ENCODE measurements around the gene SSNA1. TPM values are rescaled to one million over a fixed set of nuclear protein-coding genes. Genes with fewer than 3 reads are reported as not detected.

SSNA1 gene
- total RNA-seq, 1 donor from 2014 or later: 123 TPM

DNA sequence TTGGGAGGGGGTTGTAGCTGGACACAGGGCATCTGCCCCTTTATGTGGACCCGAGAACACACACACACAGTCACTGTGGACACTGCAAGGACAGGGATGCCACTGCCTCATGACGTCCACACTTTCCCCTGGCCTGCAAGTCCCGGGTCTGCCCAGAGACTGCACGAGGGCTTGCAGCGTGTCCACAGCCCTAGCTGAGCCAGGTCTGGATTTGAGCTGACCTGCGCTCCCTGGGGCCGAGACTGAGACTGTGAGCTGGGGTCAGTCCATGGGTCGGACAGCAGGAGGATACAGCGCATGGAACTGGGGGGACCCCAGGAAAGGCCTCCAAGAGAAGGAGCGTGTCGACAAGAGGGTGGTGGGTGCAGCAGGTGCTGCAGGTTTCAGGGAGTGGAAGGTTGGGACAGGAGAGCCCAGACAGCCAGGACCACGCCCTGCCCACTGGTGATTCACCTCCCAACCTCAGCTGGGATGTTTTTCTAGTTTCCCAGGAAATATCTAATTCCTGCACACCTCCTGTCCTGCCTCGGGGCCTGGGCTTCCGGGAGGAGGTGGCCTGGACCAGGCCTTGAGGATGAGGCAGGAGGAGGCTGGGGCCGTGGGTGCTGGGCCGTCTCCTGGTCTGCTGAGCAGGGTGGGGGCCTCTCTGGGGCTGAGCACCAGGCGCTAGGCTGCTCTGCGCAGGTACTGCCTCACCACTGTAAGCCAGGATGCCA, 38.0 kb downstream of the SSNA1 start:
- no peak overlapping the region for H3K27ac ChIP-seq
- H3K4me1 ChIP-seq: peaks cover 3 to 15% of the 10 kb centered on the region in 2 donors
- H3K27me3 ChIP-seq: no peaks in the 10 kb centered on the region
- no peaks in the 10 kb centered on the region for H3K36me3 ChIP-seq
- no peaks in the 10 kb centered on the region for H3K9me3 ChIP-seq
- intact Hi-C loops (cut with DNase I): loop anchor here (2.0 to 10.0 kb wide), 2 partner anchors 108 to 432 kb away; partner anchors contain the start of genes CCDC183 and TMEM141
- no peak overlapping the region for H3K4me3 ChIP-seq
- no peak for DNase-seq (ENCODE audit: low spot score in 2 of 2)
- TF ChIP-seq, protein P1, sequence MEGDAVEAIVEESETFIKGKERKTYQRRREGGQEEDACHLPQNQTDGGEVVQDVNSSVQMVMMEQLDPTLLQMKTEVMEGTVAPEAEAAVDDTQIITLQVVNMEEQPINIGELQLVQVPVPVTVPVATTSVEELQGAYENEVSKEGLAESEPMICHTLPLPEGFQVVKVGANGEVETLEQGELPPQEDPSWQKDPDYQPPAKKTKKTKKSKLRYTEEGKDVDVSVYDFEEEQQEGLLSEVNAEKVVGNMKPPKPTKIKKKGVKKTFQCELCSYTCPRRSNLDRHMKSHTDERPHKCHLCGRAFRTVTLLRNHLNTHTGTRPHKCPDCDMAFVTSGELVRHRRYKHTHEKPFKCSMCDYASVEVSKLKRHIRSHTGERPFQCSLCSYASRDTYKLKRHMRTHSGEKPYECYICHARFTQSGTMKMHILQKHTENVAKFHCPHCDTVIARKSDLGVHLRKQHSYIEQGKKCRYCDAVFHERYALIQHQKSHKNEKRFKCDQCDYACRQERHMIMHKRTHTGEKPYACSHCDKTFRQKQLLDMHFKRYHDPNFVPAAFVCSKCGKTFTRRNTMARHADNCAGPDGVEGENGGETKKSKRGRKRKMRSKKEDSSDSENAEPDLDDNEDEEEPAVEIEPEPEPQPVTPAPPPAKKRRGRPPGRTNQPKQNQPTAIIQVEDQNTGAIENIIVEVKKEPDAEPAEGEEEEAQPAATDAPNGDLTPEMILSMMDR (IDR thresholded peaks at IDR 0.05): no peak

DNA sequence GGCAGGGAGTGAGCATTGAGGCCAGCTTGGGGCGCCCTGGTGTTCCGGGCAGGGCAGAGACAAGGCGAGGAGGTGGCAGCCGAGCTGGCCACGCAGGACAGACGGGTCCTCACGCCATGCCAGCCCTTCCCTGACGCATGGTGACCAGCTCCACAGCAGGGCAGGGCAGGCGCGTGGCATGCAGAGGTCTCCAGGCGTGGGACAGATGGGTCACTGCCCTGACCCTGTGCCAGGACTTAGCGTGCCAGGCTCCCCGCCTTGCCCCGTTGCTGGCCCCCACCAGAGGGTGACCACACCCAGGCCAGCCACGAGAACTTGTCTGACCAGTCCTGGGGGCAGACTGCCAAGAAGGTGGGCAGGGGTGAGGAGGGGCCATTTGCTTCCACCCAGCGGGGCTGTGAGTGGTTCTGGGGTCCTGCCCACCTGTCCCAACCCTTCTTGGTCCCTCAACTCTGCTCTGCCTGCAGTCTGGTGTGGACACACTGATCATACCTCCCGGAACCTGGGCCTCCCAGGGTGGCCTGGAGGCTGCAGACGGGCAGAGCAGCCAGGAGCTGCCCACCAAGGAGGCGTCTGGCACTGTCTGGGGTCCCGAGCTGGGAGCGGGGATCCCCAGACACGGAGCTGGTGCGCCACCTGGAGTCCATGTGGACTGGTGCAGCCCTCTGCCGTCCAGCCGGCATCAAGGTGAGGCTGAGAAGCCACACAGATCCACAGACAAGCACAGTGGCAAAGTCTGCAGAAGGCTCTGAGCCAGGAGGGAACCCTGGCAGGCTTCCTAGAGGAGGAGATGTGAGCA, 38.8 kb downstream of the SSNA1 start, which contains the start of gene RNF224:
TSS of gene RNF224 (plus strand) at position 449 of the 799 bp plus-strand sequence. CDS start 834 bp downstream, outside the sequence.
- Histone ChIP-seq H3K36me3 (no peaks in the 10 kb centered on the region), H3K27me3 (no peaks in the 10 kb centered on the region), H3K9me3 (no peaks in the 10 kb centered on the region), H3K4me3 (no peak within 1 kb of the TSS), H3K4me1 (peaks cover 0 to 12% of the 10 kb centered on the region in 2 donors), H3K27ac (no peak within 1 kb of the TSS)
- intact Hi-C loops (cut with DNase I): loop anchor here (2.0 to 10.0 kb wide), 2 partner anchors 108 to 432 kb away; partner anchors contain the start of genes CCDC183 and TMEM141
- no peak for DNase-seq (ENCODE audit: low spot score in 2 of 2)
- TF ChIP-seq, protein P1 (IDR thresholded peaks at IDR 0.05): peak; percentile 72 to 85 (median 84)

DNA sequence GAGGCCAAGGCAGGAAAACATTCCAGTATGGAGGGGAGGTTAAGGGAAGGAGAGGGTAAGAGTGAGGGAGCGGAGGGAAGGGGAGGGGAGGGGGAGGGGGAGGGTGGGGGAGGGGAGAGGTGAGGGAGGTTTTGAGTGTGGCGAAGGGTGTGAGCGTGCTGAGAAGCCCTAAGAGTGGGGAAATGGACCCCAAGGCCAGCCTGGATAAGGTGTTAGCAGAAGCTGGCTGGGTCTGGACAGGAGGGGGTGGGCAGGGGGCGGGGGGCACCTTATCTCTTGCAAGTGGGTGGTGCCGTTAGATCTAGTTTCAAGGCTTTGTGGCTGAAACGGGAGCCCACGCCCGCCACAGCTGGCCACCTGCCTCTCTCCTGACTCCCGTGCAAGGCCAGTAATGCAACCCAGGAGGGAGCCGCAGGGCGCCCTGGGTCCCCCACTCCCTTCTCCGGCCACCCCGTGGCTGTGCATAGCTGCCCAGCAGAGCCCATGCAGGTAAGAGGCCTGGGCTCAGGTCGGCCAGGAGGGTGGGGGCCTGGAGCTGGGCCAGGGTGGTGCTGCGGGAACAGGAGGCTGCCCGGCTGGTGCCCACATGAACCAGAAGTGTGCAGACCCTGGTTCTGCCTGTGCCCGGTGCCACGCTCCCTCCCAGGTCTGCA, 39.5 kb downstream of the SSNA1 start:
- Histone ChIP-seq H3K4me3 (no peak overlapping the region), H3K9me3 (no peaks in the 10 kb centered on the region), H3K27ac (no peak overlapping the region), H3K4me1 (peaks cover 0 to 5% of the 10 kb centered on the region in 2 donors), H3K36me3 (no peaks in the 10 kb centered on the region), H3K27me3 (no peaks in the 10 kb centered on the region)
- TF ChIP-seq, protein P1 (IDR thresholded peaks at IDR 0.05): no peak
- no peak for DNase-seq (ENCODE audit: low spot score in 2 of 2)
- intact Hi-C loops (cut with DNase I): loop anchor here (2.0 to 10.0 kb wide), 2 partner anchors 109 to 433 kb away; partner anchors contain the start of genes CCDC183 and TMEM141

DNA sequence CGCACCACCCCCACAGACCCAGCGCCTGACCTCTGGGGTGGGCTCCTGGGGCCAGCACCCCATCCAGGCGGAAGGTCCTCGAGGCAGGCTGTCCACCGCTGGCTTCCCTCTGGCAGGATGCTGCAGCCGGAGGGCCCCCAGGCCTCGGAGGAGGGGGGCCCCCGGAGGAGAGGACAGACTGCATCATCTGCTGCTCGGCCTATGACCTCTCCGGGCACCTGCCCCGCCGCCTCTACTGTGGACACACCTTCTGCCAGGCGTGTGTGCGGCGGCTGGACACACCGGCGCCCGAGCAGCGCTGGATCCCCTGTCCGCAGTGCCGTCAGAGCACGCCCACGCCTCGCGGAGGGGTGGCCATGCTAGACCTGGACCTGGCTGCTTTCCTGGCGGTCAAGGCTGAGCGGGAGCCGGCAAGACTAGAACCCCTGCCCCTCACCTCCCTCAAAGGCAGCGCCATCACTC, 40.1 kb downstream of the SSNA1 start:
- no peaks in the 10 kb centered on the region for H3K27me3 ChIP-seq
- TF ChIP-seq, protein P1 (IDR thresholded peaks at IDR 0.05): no peak
- intact Hi-C loops (cut with DNase I): loop anchor here (10.0 kb wide), 1 partner anchor 434 kb away; the partner anchor contains the start of genes CCDC183 and TMEM141

More for the DNA sequence above, 40.1 kb downstream of the SSNA1 start:
- Histone ChIP-seq H3K27ac (no peak overlapping the region), H3K9me3 (no peaks in the 10 kb centered on the region), H3K4me1 (peaks cover 0 to 5% of the 10 kb centered on the region in 2 donors), H3K36me3 (no peaks in the 10 kb centered on the region), H3K4me3 (no peak overlapping the region)
- DNase-seq (ENCODE audit: low spot score in 2 of 2): no peak
